ENCODE data around the gene EPG5.

DNA sequence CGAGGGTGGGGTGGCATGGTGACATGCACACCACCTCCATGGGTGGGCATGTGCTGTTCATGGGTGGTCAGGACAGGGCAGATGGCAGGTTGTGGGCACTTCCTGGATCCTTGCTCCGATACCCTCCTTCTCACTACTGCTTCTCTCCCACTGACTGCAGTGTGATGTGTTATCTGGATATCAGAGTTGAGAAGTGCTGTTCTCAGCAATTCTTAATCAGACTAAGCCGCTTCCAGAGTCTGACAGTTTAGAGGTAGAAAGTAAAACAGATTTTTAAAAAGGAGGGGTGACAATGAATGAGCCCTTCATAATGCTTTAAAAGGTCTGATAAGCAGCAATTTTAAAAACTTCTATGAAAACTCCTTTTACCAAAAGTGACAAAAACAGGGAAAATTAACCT lies 107.8 kb downstream of the EPG5 start:
- TF ChIP-seq, protein P1, sequence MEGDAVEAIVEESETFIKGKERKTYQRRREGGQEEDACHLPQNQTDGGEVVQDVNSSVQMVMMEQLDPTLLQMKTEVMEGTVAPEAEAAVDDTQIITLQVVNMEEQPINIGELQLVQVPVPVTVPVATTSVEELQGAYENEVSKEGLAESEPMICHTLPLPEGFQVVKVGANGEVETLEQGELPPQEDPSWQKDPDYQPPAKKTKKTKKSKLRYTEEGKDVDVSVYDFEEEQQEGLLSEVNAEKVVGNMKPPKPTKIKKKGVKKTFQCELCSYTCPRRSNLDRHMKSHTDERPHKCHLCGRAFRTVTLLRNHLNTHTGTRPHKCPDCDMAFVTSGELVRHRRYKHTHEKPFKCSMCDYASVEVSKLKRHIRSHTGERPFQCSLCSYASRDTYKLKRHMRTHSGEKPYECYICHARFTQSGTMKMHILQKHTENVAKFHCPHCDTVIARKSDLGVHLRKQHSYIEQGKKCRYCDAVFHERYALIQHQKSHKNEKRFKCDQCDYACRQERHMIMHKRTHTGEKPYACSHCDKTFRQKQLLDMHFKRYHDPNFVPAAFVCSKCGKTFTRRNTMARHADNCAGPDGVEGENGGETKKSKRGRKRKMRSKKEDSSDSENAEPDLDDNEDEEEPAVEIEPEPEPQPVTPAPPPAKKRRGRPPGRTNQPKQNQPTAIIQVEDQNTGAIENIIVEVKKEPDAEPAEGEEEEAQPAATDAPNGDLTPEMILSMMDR (IDR thresholded peaks at IDR 0.05; ENCODE audit: insufficient read depth, low read length, poor library complexity, severe bottlenecking): no peak
- no peak for TF ChIP-seq EZH2phosphoT487 (conservative IDR thresholded peaks at IDR 0.05; ENCODE audit: low read length)
